Spleen (tissue), 7 donors: Measurements from ENCODE around the gene PDE4D.

Experiments
- POLR2A ChIP-seq, 3 donors: fragments of 450-650 bp; IDR thresholded peaks; one replicate each; pipeline ENCODE4 v1.5.1; 2017; ENCODE audit warnings: antibody characterized with exemption in 3 of 3, mild to moderate bottlenecking in 1 of 3
- POLR2AphosphoS5 ChIP-seq, 3 donors: sonication (generic); formaldehyde crosslinking; IDR thresholded peaks; one replicate each; pipeline ENCODE4 v1.5.1; 2017; ENCODE audit warnings: antibody characterized with exemption in 3 of 3
- TF ChIP-seq, protein P1 (sequence below), 11 experiments: fragments of 200-600 bp in 7 of 11; fragments of 450-650 bp in 4 of 11; sonication (generic) in 4 of 11; IDR thresholded peaks in 8 of 11; conservative IDR thresholded peaks in 3 of 11; 1 replicate in 7 of 11; 2 replicates in 4 of 11; pipeline versions ENCODE4 v1.4.0 to v1.8.0; 2016 to 2021; ENCODE audit warnings: antibody characterized with exemption in 11 of 11, inconsistent platforms in 4 of 11, mild to moderate bottlenecking in 1 of 11
- donor health status: DM: no; HTN: no; CAD: no; lungs with moderate emphysema.
- donor health status: DM: no; HTN: no; CAD: no.
- donor health status: DM: no; HTN: no; CAD: no.

GRCh38 chr5:59246882-59247281, 646.6 kb downstream of the PDE4D start:
- TF ChIP-seq, protein P1, sequence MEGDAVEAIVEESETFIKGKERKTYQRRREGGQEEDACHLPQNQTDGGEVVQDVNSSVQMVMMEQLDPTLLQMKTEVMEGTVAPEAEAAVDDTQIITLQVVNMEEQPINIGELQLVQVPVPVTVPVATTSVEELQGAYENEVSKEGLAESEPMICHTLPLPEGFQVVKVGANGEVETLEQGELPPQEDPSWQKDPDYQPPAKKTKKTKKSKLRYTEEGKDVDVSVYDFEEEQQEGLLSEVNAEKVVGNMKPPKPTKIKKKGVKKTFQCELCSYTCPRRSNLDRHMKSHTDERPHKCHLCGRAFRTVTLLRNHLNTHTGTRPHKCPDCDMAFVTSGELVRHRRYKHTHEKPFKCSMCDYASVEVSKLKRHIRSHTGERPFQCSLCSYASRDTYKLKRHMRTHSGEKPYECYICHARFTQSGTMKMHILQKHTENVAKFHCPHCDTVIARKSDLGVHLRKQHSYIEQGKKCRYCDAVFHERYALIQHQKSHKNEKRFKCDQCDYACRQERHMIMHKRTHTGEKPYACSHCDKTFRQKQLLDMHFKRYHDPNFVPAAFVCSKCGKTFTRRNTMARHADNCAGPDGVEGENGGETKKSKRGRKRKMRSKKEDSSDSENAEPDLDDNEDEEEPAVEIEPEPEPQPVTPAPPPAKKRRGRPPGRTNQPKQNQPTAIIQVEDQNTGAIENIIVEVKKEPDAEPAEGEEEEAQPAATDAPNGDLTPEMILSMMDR (IDR thresholded peaks at IDR 0.05 in 8 of 11, conservative IDR thresholded peaks at IDR 0.05 in 3 of 11): no peak
- TF ChIP-seq POLR2A (IDR thresholded peaks at IDR 0.05) (no peak), POLR2AphosphoS5 (IDR thresholded peaks at IDR 0.05) (no peak)
